Choroid plexus epithelial cell (primary cell): ENCODE measurements around the gene IKBKG.
"Not testable (repeated sequence)": the region's sequence is repeated elsewhere in the genome, so short reads cannot be mapped to it uniquely, and the experiment has no call there.

Source experiments
- DNase-seq: peaks from one replicate; pipeline ENCODE4 v3.0.0-alpha.2; 2010; ENCODE audit warnings: low read depth
- H3K4me3 ChIP-seq: 2 replicates; pipeline ENCODE4 v1.5.1; 2011; ENCODE audit warnings: low read depth, mild to moderate bottlenecking, control low read depth, low read length, moderate library complexity
- CTCF ChIP-seq: conservative IDR thresholded peaks from 2 replicates; pipeline ENCODE4 v1.5.1; 2011; ENCODE audit warnings: low read depth, mild to moderate bottlenecking, control low read depth, inconsistent platforms, low read length, moderate library complexity

The IKBKG gene

GRCh38 chrX:154548028-154548316 is 552 bp downstream of the IKBKG start:
- H3K4me3 ChIP-seq, result peak overlapping the region; percentile 76
- DNase-seq, result peak; percentile 45
- no peak for TF ChIP-seq CTCF

GRCh38 chrX:154549766-154550165 is 2.3 kb downstream of the IKBKG start:
- no peak overlapping the region for H3K4me3 ChIP-seq
- TF ChIP-seq CTCF, result no peak
- peak; percentile 34 for DNase-seq

GRCh38 chrX:154552112-154552806 is 4.8 kb downstream of the IKBKG start:
- not testable (repeated sequence) for DNase-seq, H3K4me3 ChIP-seq

- not testable (repeated sequence) for DNase-seq, H3K4me3 ChIP-seq
These were observed 10.8 kb downstream of the IKBKG start for GRCh38 chrX:154558060-154558690.

- not testable (repeated sequence) for DNase-seq, H3K4me3 ChIP-seq
These were observed 11.5 kb downstream of the IKBKG start for GRCh38 chrX:154558896-154559295.

- not testable (repeated sequence) for DNase-seq, H3K4me3 ChIP-seq
These were observed 12.9 kb downstream of the IKBKG start for GRCh38 chrX:154560326-154560725.

GRCh38 chrX:154562295-154562694 is 14.9 kb downstream of the IKBKG start:
- H3K4me3 ChIP-seq, DNase-seq: not testable (repeated sequence)

GRCh38 chrX:154570361-154570760 is 22.9 kb downstream of the IKBKG start:
- H3K4me3 ChIP-seq, DNase-seq: not testable (repeated sequence)

GRCh38 chrX:154573061-154573460 is 25.6 kb downstream of the IKBKG start:
- not testable (repeated sequence) for DNase-seq, H3K4me3 ChIP-seq

GRCh38 chrX:154575076-154575475 is 27.7 kb downstream of the IKBKG start:
- not testable (repeated sequence) for DNase-seq, H3K4me3 ChIP-seq

GRCh38 chrX:154582994-154583393 is 35.6 kb downstream of the IKBKG start:
- not testable (repeated sequence) for H3K4me3 ChIP-seq, DNase-seq

GRCh38 chrX:154584585-154585183 is 37.3 kb downstream of the IKBKG start, which contains the start of gene CTAG1A:
Gene CTAG1A (plus strand): TSS chrX:154585133. CDS start chrX:154585207, 74 bp downstream.
- not testable (repeated sequence) for H3K4me3 ChIP-seq, DNase-seq

GRCh38 chrX:154590415-154590814 is 43.0 kb downstream of the IKBKG start:
- DNase-seq, H3K4me3 ChIP-seq: not testable (repeated sequence)
